ENCODE results near the gene ITPK1.

ITPK1 gene

GRCh38 chr14:93057586-93058280, 58.0 kb downstream of the ITPK1 start:
- no peak for DNase-seq

DNA sequence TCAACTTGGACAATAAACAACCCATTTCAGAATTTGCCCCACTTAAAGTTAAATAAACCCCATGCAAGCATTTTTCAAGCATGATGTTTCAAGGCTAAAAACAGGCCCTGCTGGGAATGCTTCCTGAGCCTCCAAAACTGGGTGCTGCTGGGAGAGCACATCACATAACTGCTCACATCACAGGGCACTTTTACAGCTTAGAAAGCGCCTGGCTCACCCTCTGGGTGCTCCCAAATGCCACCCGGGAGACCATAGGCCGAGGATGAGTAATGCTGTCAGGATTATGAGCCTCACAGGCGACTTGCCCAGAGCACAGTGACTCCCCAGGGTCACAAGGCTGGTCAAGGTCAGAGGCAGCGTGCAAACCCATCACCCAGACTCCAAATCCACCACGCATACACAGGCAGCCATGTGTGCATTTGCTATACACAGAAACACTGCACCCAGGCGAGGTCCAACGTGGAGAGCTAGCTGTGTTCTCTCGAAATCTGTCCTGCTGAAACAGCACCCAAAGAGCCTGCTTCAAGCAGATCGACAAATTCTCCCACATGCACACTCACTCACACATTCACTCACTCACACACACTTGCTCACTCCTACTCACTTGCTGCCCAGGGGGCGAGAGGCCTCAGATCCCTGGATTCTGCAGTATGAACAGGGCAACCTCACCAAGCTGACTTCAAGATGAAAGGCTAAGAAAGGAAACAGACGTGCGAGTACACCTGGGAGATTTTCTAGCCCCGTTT, 58.7 kb downstream of the ITPK1 start:
- no peak for DNase-seq

GRCh38 chr14:93056166-93056839, 59.4 kb downstream of the ITPK1 start:
- no peak for DNase-seq

DNA sequence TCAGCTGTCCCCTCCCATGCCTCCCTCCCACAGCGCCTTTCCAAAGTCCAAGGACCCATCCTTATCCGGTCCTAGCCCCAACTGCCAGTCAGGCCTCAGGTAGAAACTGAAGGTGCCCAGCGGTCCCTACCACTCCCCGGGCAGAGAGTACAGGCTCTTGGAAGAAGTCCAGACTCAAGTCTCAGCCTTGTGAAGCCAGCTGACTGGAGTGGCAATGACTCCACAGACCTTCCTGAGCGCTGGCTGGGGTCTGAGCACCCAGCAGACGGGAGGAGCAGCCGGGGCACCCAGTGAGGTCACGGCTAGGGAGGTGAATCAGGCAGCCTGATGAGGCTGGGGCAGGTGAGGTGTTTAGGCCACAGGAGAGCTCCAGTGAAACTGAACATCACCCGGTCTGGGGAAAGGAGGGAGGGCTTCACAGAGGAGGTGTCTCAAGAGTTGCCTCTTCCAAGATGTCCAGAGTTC, 60.0 kb downstream of the ITPK1 start:
- DNase-seq: no peak

- DNase-seq: no peak
Observed at GRCh38 chr14:93054876-93055275, 60.8 kb downstream of the ITPK1 start.

GRCh38 chr14:93054006-93054405, 61.7 kb downstream of the ITPK1 start:
- no peak for DNase-seq

DNA sequence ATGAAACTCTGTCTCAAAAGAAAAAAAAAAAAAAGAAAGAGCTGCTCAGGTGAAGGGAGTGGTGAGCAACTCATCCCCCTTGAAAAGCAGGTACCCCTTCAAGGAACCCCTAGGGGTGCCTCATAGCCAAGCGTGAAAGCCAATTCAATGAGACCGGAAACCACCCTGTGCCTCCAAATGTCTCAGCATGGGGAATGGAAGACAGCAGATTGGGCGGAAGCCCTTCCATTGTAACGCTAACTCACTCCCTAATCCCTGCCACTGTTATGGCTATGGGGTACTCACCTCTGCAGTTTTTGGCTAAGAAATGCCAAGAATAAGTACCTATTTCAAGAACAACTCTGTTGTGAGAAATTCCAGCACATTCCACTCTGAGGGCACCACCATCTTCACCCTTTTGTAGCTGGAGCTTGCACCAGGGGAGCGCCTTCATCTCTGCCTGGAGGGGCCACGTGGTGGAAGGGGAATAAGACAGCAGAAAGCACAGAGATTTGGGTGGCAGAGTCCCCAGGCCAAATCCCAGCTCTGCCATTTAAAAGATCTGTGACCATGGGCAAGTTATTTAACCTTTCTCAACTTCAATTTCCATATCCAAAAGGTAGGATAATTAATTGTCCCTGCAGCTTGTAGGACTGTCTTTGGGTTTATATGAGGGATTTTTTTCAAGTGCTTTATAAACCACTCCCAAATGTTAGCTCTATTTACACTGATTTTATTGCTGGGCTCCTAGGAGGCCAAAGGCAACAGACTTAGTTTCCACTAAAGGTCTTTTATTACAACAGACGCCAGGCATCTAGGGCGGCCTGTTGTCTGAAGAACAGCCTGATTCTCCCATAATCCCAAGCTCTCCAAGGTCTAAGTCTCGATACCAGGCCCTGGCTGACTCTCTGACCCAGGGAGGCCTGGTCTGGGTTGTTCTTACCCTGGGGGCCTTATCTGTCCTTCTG, 63.9 kb downstream of the ITPK1 start:
- DNase-seq: no peak

DNA sequence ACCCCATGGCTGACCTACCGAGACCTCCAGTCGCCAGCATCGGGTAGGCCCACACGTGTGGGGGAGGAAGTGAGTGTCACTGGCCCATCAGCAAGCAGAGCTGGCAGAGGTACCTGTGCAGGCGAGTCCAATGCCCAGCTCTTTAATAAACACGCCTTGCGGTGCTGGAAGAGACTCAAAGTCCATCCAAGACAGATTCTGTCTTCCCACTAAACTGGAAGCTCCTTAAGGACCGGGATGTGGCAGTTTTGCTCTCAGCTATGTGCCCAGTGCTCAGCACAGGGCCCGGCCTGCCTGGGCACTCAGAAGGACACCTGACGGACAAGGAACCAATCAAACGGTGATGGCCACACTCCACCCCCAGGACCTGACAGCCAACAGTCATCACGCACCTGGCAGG, 65.0 kb downstream of the ITPK1 start:
- DNase-seq: no peak

DNA sequence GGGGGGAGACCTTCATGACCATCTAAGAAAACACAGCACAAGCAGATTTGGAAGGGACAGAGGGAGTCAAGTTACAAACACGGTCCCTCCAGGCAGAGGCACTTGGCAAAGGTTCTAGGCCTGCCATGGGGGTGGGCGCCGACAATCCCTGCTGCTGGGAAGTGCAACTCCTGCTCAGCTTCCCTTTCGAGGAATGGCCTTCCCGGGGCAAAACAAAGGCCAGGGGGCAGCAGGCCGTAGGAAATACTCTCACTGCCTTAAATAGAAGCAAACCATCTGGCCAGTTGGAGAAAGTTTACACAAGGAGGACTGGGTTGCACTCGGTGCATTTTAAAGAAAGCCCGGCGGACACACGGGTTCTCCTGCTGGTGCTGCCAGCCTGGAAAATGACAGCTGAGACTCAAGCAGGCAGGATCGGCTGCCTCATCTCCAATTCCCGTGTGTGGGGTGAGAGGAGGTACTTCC, 65.8 kb downstream of the ITPK1 start:
- peak; percentile 48 for DNase-seq

GRCh38 chr14:93049315-93049714, 66.4 kb downstream of the ITPK1 start:
- no peak for DNase-seq

DNA sequence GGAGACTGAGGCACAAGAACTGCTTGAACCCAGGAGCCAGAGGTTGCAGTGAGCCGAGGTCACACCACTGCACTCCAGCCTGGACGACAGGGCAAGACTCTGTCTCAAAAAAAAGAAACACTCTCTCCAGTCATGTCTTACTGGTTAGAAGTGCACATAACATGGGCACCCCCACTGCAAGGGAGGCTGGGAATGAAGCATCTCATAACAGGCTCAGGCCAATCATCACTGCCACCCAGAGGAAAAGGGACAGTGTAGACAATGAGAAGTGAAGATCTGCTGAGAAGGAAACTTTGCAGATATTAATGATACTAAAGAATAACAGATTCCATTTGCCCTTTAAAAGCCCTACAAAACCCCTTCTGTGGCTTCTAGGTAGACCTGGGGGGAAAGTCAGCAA, 66.9 kb downstream of the ITPK1 start:
- DNase-seq: no peak

- DNase-seq: no peak
Observed at GRCh38 chr14:93047661-93048060, 68.1 kb downstream of the ITPK1 start.

DNA sequence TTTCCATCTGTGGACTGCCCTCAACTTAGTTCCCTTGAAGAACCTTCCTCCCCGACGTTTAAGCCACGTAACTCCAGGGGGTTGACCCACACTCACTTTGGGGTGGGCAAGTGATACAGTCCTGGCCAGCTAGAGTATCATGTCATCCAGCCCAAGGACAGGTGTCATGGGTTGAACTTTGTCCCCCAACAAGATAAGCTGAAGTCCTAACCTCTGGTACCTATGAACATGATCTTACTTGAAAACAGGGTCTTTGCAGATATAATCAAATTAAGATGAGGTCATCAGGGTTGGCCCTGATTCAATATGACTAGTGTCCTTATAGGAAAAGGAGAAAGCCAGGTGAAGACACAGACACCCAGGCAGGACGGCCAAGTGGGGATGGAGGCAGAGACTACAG, 68.6 kb downstream of the ITPK1 start:
- DNase-seq: no peak

- no peak for DNase-seq
Observed at GRCh38 chr14:93046705-93047050, 69.0 kb downstream of the ITPK1 start.

GRCh38 chr14:93045965-93046704, 69.6 kb downstream of the ITPK1 start:
- no peak for DNase-seq

DNA sequence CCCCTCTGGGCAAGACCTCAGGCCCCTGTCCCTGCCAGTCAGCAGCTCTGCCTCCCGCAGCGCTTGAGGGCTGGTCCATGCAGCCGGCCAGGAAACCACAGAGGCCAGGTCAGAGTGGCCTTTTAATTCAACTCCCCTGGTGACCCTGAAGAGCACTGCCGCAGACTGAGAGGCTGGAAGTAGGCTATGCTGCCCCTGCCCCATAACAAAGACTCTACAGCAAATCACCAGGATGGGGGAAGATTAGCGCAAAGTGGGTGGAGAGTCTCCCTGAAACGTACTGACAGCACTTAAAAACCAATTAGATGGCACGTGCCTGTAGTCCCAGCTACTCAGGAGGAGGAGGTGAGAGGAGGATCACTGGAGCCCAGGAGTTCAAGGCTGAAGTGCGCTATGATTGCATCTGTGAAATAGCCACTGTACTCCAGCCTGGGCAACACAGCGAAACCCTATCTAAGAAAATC, 70.5 kb downstream of the ITPK1 start:
- DNase-seq: no peak

DNA sequence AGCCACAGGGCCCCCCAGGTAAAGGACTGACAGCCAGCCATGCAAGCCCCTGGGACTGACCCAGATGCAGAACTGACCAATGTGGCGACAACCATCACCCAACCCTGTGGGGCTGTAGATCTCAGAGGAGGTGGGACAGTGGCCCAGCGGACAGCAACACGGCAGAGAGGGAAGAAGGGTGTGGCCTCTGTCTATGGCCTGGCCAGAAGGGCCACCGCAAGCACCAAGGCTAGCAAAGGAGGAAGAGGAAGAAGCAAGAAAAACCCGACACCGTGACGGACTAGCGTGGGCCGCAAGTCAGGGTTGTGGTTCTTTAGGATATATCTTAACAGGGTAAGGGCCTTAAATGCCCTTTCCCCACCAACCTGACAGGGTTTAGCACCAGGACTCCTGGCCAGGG, 71.2 kb downstream of the ITPK1 start:
- no peak for DNase-seq

GRCh38 chr14:93044121-93044520, 71.6 kb downstream of the ITPK1 start:
- no peak for DNase-seq

DNA sequence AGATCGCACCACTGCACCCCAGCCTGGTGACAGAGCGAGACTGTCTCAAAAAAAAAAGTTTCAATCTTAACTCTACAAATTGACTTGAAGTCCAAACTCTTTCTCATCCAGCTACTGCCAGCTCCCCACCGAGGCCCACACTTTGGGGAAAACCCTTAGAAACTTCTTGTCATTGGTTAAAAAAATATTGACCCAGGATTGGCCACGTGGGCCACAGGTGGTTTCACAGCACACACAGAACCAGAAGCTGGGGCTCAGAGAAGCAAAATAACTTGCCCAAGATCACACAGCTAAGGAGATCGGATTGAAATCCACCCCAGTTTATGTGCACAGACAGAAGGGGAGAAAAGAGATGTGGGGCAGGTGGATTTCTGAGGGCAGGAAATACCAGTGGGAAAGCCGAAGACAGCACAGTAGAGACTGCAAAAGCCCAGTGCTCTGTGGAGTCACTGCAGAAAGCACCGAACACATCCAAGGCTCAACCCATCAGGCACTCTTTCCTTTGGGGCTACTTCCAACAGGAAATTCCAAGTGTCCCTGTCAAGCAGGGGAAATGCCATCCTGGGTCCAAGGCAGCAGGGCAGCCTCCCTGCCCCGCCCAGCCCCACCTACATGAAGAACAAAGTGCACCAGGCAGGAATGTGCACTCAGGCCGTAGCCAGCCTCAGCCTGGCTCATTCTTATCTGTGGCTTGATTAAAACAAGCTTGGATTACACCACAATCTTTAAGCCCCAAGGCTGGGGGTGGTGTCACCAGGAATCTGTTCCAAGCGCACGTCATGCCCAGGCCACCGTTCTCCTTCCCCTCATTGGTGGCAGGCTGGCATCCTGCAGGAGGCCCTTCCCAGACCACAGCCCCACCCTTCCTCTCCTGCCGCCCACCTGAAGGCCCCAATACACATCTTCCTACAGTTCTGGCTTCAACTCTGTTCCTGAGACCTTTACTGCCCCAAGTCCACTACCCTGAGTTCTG, 72.5 kb downstream of the ITPK1 start:
- no peak for DNase-seq

GRCh38 chr14:93041830-93042229, 73.9 kb downstream of the ITPK1 start:
- DNase-seq: no peak

GRCh38 chr14:93040982-93041381, 74.7 kb downstream of the ITPK1 start:
- no peak for DNase-seq
